Mesodermal cell (in vitro differentiated cells): ENCODE measurements around the gene EEF1A2.

Experiments used
- H3K27ac ChIP-seq: 2 replicates; pipeline ENCODE4 v1.7.0; 2013; ENCODE audit warnings: mild to moderate bottlenecking, low read depth, low read length, moderate library complexity; ENCODE audit not compliant: severe bottlenecking
- H3K36me3 ChIP-seq: 2 replicates; pipeline ENCODE4 v1.7.1; 2013; ENCODE audit warnings: mild to moderate bottlenecking, low read length, moderate library complexity; ENCODE audit not compliant: control insufficient read depth, insufficient read depth
- H3K4me1 ChIP-seq: one replicate; pipeline ENCODE4 v1.7.1; 2013; ENCODE audit warnings: mild to moderate bottlenecking, low read length; ENCODE audit not compliant: insufficient read depth, control insufficient read depth, poor library complexity, severe bottlenecking
- H3K4me3 ChIP-seq: 2 replicates; pipeline ENCODE4 v1.7.0; 2013; ENCODE audit warnings: low read length, control low read depth, mild to moderate bottlenecking; ENCODE audit not compliant: insufficient read depth, poor library complexity, severe bottlenecking; ENCODE audit errors: extremely low read depth
- H3K9me3 ChIP-seq: 2 replicates; pipeline ENCODE4 v1.7.1; 2013; ENCODE audit warnings: mild to moderate bottlenecking, low read length, moderate library complexity; ENCODE audit not compliant: control insufficient read depth
- WGBS, 2 experiments: methylation state at CpG; one replicate each; pipeline ENCODE4 v1.1.5; 2013; ENCODE audit warnings: missing lambda C conversion rate in 2 of 2; ENCODE audit not compliant: insufficient coverage in 2 of 2; 5-methylcytosine and 5-hydroxymethylcytosine counted together

The EEF1A2 gene

GRCh38 chr20:63497946-63498935, 642 bp downstream of the EEF1A2 start:
- no peaks in the 10 kb centered on the region for H3K9me3 ChIP-seq
- peak overlapping the region; percentile 30 for H3K4me3 ChIP-seq

GRCh38 chr20:63497138-63497945, 1.5 kb downstream of the EEF1A2 start:
- Histone ChIP-seq H3K27ac (no peak overlapping the region), H3K9me3 (no peaks in the 10 kb centered on the region), H3K36me3 (peaks cover 4% of the 10 kb centered on the region), H3K4me3 (no peak overlapping the region), H3K4me1 (peaks cover 3% of the 10 kb centered on the region)
- 79 to 82% methylated on average over 10 to 14 of the region's 20 CpGs for WGBS, 2 experiments

More at GRCh38 chr20:63497946-63498935, 642 bp downstream of the EEF1A2 start:
- Histone ChIP-seq H3K4me1 (peaks cover 3% of the 10 kb centered on the region), H3K27ac (no peak overlapping the region), H3K36me3 (no peaks in the 10 kb centered on the region)
- WGBS, 2 experiments = 7 to 13% methylated on average over 18 to 19 of the region's 60 CpGs

DNA sequence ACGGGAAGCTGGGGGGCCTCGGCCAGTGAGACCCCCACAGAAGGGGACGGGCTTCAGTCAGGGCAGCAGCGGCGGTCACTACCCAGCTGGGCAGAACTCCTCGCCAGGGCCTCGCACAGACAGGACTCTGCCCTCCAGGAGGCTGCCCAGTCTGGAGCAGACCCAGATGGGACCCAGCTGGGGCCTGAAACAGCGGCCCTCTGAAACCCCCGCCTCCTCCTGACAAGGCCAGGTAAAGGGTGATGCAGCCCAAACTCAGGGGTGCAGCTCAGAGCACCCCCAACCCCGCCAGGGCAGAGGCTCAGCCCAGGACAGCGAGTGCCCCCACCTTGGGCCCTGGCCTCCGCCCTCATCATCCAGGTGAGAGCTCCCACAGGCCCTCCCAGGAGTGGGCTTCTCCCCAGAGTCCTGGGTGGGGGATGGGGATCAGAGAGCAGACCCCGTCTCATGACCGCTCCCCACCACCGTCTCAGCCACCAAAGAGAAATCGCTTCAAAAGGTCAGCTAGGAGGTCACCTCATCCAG, 2.2 kb downstream of the EEF1A2 start:
- H3K4me1 ChIP-seq = peaks cover 3% of the 10 kb centered on the region
- H3K36me3 ChIP-seq = peaks cover 7% of the 10 kb centered on the region
- no peak overlapping the region for H3K4me3 ChIP-seq
- 54 to 73% methylated on average over 12 to 13 of the region's 16 CpGs for WGBS, 2 experiments
- H3K9me3 ChIP-seq = no peaks in the 10 kb centered on the region
- H3K27ac ChIP-seq = no peak overlapping the region

- Histone ChIP-seq H3K4me1 (peaks cover 3% of the 10 kb centered on the region), H3K9me3 (no peaks in the 10 kb centered on the region), H3K4me3 (no peak overlapping the region), H3K27ac (no peak overlapping the region), H3K36me3 (peaks cover 7% of the 10 kb centered on the region)
- WGBS, 2 experiments = 38 to 48% methylated on average over 27 to 34 of the region's 48 CpGs
Measured at GRCh38 chr20:63495741-63496595, 2.9 kb downstream of the EEF1A2 start.

GRCh38 chr20:63495167-63495720, 3.6 kb downstream of the EEF1A2 start:
- no peaks in the 10 kb centered on the region for H3K9me3 ChIP-seq
- H3K4me3 ChIP-seq = no peak overlapping the region
- WGBS, 2 experiments = 92 to 93% methylated on average over 7 of the region's 8 CpGs
- peaks cover 3% of the 10 kb centered on the region for H3K4me1 ChIP-seq
- no peak overlapping the region for H3K27ac ChIP-seq
- H3K36me3 ChIP-seq = peaks cover 7% of the 10 kb centered on the region

GRCh38 chr20:63494420-63495166, 4.3 kb downstream of the EEF1A2 start:
- H3K4me3 ChIP-seq = no peak overlapping the region
- H3K4me1 ChIP-seq = peaks cover 3% of the 10 kb centered on the region
- no peaks in the 10 kb centered on the region for H3K9me3 ChIP-seq
- WGBS, 2 experiments = 90 to 91% methylated on average over 50 of the region's 51 CpGs
- H3K27ac ChIP-seq = no peak overlapping the region
- H3K36me3 ChIP-seq = peaks cover 7% of the 10 kb centered on the region

GRCh38 chr20:63494084-63494419, 4.8 kb downstream of the EEF1A2 start:
- Histone ChIP-seq H3K9me3 (no peaks in the 10 kb centered on the region), H3K4me3 (no peak overlapping the region), H3K36me3 (peaks cover 7% of the 10 kb centered on the region), H3K4me1 (peaks cover 3% of the 10 kb centered on the region), H3K27ac (no peak overlapping the region)
- 90 to 97% methylated on average over 7 of the region's 7 CpGs for WGBS, 2 experiments

GRCh38 chr20:63493563-63494020, 5.3 kb downstream of the EEF1A2 start:
- 78 to 80% methylated on average over 10 to 11 of the region's 13 CpGs for whole genome bisulfite sequencing, 2 experiments
- peaks cover 7% of the 10 kb centered on the region for H3K36me3 ChIP-seq
- no peak overlapping the region for H3K27ac ChIP-seq

DNA sequence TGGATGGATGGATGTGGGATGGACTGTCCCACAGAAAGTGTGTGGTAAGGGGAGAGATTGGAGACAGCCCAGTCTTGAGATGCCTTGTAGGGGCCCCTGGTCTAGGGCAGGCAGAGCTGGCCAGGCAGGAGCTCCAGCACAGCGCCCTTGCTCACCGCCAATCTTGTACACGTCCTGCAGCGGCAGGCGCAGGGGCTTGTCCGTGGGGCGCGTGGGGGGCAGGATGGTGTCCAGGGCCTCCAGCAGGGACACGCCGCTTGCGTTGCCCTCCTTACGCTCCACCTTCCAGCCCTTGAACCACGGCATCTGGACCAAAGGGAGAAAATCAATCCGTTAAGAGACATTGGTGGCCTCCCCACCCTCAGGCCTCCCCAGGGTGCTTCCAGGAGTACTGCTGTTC, 5.9 kb downstream of the EEF1A2 start:
- Histone ChIP-seq H3K9me3 (no peaks in the 10 kb centered on the region), H3K4me1 (peaks cover 3% of the 10 kb centered on the region), H3K27ac (no peak overlapping the region), H3K36me3 (peaks cover 7% of the 10 kb centered on the region), H3K4me3 (no peak overlapping the region)
- 95 to 96% methylated on average over 13 to 14 of the region's 14 CpGs for WGBS, 2 experiments

More at GRCh38 chr20:63493563-63494020, 5.3 kb downstream of the EEF1A2 start:
- no peak overlapping the region for H3K4me3 ChIP-seq
- H3K4me1 ChIP-seq = peaks cover 3% of the 10 kb centered on the region
- no peaks in the 10 kb centered on the region for H3K9me3 ChIP-seq
